PC-3 (cell line): ENCODE measurements around the gene XBP1.

ENCODE experiments used
- EZH2 ChIP-seq: fragments of 300-600 bp; sonication (generic); IDR thresholded peaks from one replicate; pipeline ENCODE4 v1.6.1; 2017; ENCODE audit warnings: antibody characterized with exemption, mild to moderate bottlenecking, low read length; ENCODE audit not compliant: unreplicated experiment
- EZH2phosphoT487 ChIP-seq: fragments of 300-600 bp; sonication (generic); IDR thresholded peaks from 2 replicates; pipeline ENCODE4 v1.6.1; 2018; ENCODE audit warnings: mild to moderate bottlenecking, antibody characterized with exemption, low read length, borderline replicate concordance
- TF ChIP-seq, protein P1 (sequence below): fragments of 300-600 bp; sonication (generic); conservative IDR thresholded peaks from 2 replicates; pipeline ENCODE4 v1.5.1; 2017; ENCODE audit warnings: antibody characterized with exemption, low read depth, mild to moderate bottlenecking, low read length

- TF ChIP-seq, protein P1, sequence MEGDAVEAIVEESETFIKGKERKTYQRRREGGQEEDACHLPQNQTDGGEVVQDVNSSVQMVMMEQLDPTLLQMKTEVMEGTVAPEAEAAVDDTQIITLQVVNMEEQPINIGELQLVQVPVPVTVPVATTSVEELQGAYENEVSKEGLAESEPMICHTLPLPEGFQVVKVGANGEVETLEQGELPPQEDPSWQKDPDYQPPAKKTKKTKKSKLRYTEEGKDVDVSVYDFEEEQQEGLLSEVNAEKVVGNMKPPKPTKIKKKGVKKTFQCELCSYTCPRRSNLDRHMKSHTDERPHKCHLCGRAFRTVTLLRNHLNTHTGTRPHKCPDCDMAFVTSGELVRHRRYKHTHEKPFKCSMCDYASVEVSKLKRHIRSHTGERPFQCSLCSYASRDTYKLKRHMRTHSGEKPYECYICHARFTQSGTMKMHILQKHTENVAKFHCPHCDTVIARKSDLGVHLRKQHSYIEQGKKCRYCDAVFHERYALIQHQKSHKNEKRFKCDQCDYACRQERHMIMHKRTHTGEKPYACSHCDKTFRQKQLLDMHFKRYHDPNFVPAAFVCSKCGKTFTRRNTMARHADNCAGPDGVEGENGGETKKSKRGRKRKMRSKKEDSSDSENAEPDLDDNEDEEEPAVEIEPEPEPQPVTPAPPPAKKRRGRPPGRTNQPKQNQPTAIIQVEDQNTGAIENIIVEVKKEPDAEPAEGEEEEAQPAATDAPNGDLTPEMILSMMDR = no peak
- no peak for TF ChIP-seq EZH2phosphoT487
- no peak for TF ChIP-seq EZH2
These were observed 20.5 kb downstream of the XBP1 start for GRCh38 chr22:28779833-28780232.
